MM.1S (cell line): ENCODE measurements around the gene EPG5.

ENCODE experiments used
- DNase-seq: peaks from one replicate; pipeline ENCODE4 v3.0.0-alpha.2; 2015
- H2AFZ ChIP-seq: fragments of 300-600 bp; sonication (generic); 2 replicates; pipeline ENCODE4 v1.6.0; 2016; ENCODE audit warnings: antibody characterized with exemption, low read length
- H3F3A ChIP-seq: fragments of 300-600 bp; sonication (generic); 2 replicates; pipeline ENCODE4 v1.6.1; 2016; ENCODE audit warnings: mild to moderate bottlenecking, antibody characterized with exemption, low read length, moderate library complexity, mixed read lengths; ENCODE audit not compliant: insufficient read depth
- H3K27ac ChIP-seq: fragments of 300-600 bp; sonication (generic); 2 replicates; pipeline ENCODE4 v1.5.1; 2016; ENCODE audit warnings: mild to moderate bottlenecking, low read length
- H3K27me3 ChIP-seq: fragments of 300-600 bp; sonication (generic); replicated peaks from 2 replicates; pipeline ENCODE4 v1.6.0; 2016; ENCODE audit warnings: low read length; ENCODE audit not compliant: insufficient read depth
- H3K36me3 ChIP-seq: fragments of 300-600 bp; sonication (generic); replicated peaks from 2 replicates; pipeline ENCODE4 v1.6.1; 2016; ENCODE audit warnings: mild to moderate bottlenecking, low read length, mixed read lengths; ENCODE audit not compliant: insufficient read depth
- H3K4me1 ChIP-seq: fragments of 300-600 bp; sonication (generic); 2 replicates; pipeline ENCODE4 v1.6.1; 2016; ENCODE audit warnings: low read length, mixed read lengths
- H3K4me2 ChIP-seq: fragments of 300-600 bp; sonication (generic); 2 replicates; pipeline ENCODE4 v1.6.0; 2016; ENCODE audit warnings: low read depth, low read length
- H3K4me3 ChIP-seq: fragments of 300-600 bp; sonication (generic); 2 replicates; pipeline ENCODE4 v1.5.1; 2016; ENCODE audit warnings: low read length, mixed read lengths
- H3K79me2 ChIP-seq: fragments of 300-600 bp; sonication (generic); 2 replicates; pipeline ENCODE4 v1.6.1; 2016; ENCODE audit warnings: mixed run types, low read length, mixed read lengths
- H3K9ac ChIP-seq: fragments of 300-600 bp; sonication (generic); 2 replicates; pipeline ENCODE4 v1.6.1; 2016; ENCODE audit warnings: low read length, mixed read lengths
- H3K9me2 ChIP-seq: fragments of 300-600 bp; sonication (generic); replicated peaks from 2 replicates; pipeline ENCODE4 v1.6.1; 2016; ENCODE audit warnings: mild to moderate bottlenecking, low read length, mixed read lengths; ENCODE audit not compliant: insufficient read depth
- H3K9me3 ChIP-seq: fragments of 300-600 bp; sonication (generic); replicated peaks from 2 replicates; pipeline ENCODE4 v1.6.1; 2016; ENCODE audit warnings: mild to moderate bottlenecking, low read length, mixed read lengths; ENCODE audit not compliant: insufficient read depth
- H4K20me1 ChIP-seq: fragments of 300-600 bp; sonication (generic); 2 replicates; pipeline ENCODE4 v1.6.1; 2016; ENCODE audit warnings: mild to moderate bottlenecking, low read length, moderate library complexity, mixed read lengths; ENCODE audit not compliant: insufficient read depth
- CTCF ChIP-seq: fragments of 300-600 bp; sonication (generic); IDR thresholded peaks from 2 replicates; pipeline ENCODE4 v1.5.1; 2016; ENCODE audit warnings: antibody characterized with exemption, low read length, mixed read lengths
- EZH2 ChIP-seq: fragments of 300-600 bp; sonication (generic); optimal IDR thresholded peaks from 2 replicates; pipeline ENCODE3; 2017; ENCODE audit warnings: low read depth, mild to moderate bottlenecking, antibody characterized with exemption, low read length, mixed read lengths
- EZH2phosphoT487 ChIP-seq: fragments of 300-600 bp; sonication (generic); IDR thresholded peaks from 2 replicates; pipeline ENCODE4 v1.6.1; 2018; ENCODE audit warnings: antibody characterized with exemption, low read length

EPG5 gene

DNA sequence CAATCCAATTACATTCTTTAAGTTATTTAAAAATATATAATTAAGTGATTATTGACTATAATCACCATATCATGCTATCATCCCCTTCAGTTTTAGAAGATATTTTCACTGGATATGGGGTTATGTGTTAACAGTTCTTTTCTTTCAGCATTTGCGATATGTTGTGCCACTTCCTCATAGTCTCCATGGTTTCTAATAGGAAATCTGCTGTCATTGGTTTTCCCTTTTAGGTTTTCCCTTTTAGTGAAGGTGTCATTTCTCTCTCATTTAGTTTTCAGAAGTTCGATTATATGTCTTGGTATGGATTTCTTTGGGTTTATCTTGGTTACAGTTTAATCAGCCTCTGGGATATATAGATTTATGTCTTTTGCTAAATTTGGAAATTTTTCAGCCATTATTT lies 34.8 kb upstream of the EPG5 start:
- Histone ChIP-seq H3K9me2 (no peaks in the 10 kb centered on the region), H3F3A (no peaks in the 10 kb centered on the region), H3K9me3 (no peaks in the 10 kb centered on the region), H3K36me3 (no peaks in the 10 kb centered on the region), H3K4me1 (no peaks in the 10 kb centered on the region), H3K79me2 (no peaks in the 10 kb centered on the region), H3K27ac (no peak overlapping the region), H3K27me3 (no peaks in the 10 kb centered on the region), H2AFZ (no peak overlapping the region), H3K4me2 (no peak overlapping the region), H3K4me3 (no peak overlapping the region), H4K20me1 (no peaks in the 10 kb centered on the region), H3K9ac (no peak overlapping the region)
- no peak for DNase-seq
- no peak for TF ChIP-seq CTCF
- no peak for TF ChIP-seq EZH2phosphoT487
- TF ChIP-seq EZH2: no peak

GRCh38 chr18:46001074-46001473 lies 33.9 kb upstream of the EPG5 start:
- H3K4me2 ChIP-seq: no peak overlapping the region
- H3K79me2 ChIP-seq: no peaks in the 10 kb centered on the region
- H3K9me2 ChIP-seq: no peaks in the 10 kb centered on the region
- no peaks in the 10 kb centered on the region for H3K4me1 ChIP-seq
- H3F3A ChIP-seq: no peaks in the 10 kb centered on the region
- H3K27me3 ChIP-seq: no peaks in the 10 kb centered on the region
- no peaks in the 10 kb centered on the region for H3K9me3 ChIP-seq
- H2AFZ ChIP-seq: no peak overlapping the region
- H3K36me3 ChIP-seq: no peaks in the 10 kb centered on the region
- H3K9ac ChIP-seq: no peak overlapping the region
- DNase-seq: no peak
- no peak overlapping the region for H3K27ac ChIP-seq
- TF ChIP-seq EZH2 (no peak), EZH2phosphoT487 (no peak), CTCF (no peak)
- H4K20me1 ChIP-seq: no peaks in the 10 kb centered on the region
- no peak overlapping the region for H3K4me3 ChIP-seq

GRCh38 chr18:45999536-45999935 lies 32.4 kb upstream of the EPG5 start:
- no peak overlapping the region for H2AFZ ChIP-seq
- no peaks in the 10 kb centered on the region for H3K9me3 ChIP-seq
- H3K4me2 ChIP-seq: no peak overlapping the region
- no peak overlapping the region for H3K27ac ChIP-seq
- no peaks in the 10 kb centered on the region for H3K79me2 ChIP-seq
- no peaks in the 10 kb centered on the region for H3K9me2 ChIP-seq
- no peaks in the 10 kb centered on the region for H3K4me1 ChIP-seq
- H3K4me3 ChIP-seq: no peak overlapping the region
- H3K27me3 ChIP-seq: no peaks in the 10 kb centered on the region
- no peaks in the 10 kb centered on the region for H3F3A ChIP-seq
- no peak overlapping the region for H3K9ac ChIP-seq
- DNase-seq: no peak
- no peaks in the 10 kb centered on the region for H4K20me1 ChIP-seq
- H3K36me3 ChIP-seq: no peaks in the 10 kb centered on the region
- TF ChIP-seq EZH2phosphoT487: no peak
- TF ChIP-seq EZH2: no peak
- no peak for TF ChIP-seq CTCF

DNA sequence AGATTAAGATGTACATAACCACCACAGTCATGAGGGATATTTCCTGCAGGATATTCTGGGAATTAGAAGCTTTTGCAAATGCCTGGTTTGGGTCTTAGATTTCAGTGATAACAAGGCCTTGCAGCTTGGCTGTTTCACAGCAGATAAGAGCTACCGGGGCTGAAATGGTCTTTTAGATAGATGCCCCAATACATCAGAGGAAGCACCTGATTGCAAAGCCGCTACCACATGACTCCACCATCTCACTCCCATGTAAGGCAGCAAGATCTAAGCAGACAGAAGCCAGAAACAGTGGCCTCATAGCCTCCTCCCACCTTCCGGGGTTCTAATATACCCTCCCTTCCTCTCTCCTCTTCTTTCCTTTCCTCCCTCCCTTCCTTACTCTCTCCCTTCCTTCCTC lies 31.1 kb upstream of the EPG5 start:
- H3K9me2 ChIP-seq: no peaks in the 10 kb centered on the region
- H3F3A ChIP-seq: no peaks in the 10 kb centered on the region
- H3K4me3 ChIP-seq: no peak overlapping the region
- no peaks in the 10 kb centered on the region for H3K36me3 ChIP-seq
- no peak for DNase-seq
- H3K4me1 ChIP-seq: no peaks in the 10 kb centered on the region
- H3K9me3 ChIP-seq: no peaks in the 10 kb centered on the region
- H3K79me2 ChIP-seq: no peaks in the 10 kb centered on the region
- no peak overlapping the region for H3K27ac ChIP-seq
- TF ChIP-seq EZH2phosphoT487 (no peak), CTCF (no peak), EZH2 (no peak)
- H3K27me3 ChIP-seq: no peaks in the 10 kb centered on the region
- no peak overlapping the region for H3K4me2 ChIP-seq
- no peaks in the 10 kb centered on the region for H4K20me1 ChIP-seq
- H2AFZ ChIP-seq: no peak overlapping the region
- H3K9ac ChIP-seq: no peak overlapping the region
